ELF-1 (cell line): ENCODE measurements around the gene TAF4B.
"Not testable (repeated sequence)": the region's sequence is repeated elsewhere in the genome, so short reads cannot be mapped to it uniquely, and the experiment has no call there.

Experiments used
- DNase-seq: peaks from one replicate; pipeline ENCODE4 v3.0.0-alpha.2; 2016; ENCODE audit warnings: low read depth, low spot score

TAF4B gene

DNA sequence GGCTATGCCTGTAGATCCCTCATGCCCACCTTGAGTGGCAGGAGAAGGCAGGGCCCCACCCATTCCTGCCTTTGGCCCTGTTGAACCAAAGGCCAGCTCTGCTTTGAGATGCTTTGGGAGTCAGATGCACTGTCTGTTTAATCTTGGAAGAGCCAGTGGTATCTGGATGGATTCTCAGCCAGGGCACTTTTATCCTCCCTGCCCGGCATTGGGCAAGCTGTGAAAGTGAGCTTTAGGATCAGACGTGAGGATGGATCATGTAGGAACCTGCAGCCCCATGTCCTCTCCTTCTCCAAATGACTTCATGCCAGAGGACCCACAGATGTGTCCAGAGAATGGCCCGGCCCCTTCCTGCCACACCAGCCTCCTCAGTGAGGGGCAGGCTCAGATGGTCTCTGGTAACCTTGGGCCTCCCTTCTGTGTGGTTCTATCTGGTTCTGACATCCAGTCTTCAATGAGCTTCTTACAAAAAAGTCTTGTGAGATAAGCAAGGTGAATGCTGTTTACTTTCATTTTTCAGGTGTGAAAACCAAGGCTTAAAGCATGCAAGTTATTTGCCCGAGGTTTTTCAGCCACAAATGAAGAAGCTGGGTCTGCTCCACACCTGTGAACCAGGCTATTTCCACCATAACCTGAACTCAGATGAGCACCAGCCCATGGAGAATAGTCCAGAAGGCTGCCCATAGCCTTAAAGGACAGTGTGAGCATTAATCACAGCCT, 198.3 kb downstream of the TAF4B start:
- DNase-seq: no peak

DNA sequence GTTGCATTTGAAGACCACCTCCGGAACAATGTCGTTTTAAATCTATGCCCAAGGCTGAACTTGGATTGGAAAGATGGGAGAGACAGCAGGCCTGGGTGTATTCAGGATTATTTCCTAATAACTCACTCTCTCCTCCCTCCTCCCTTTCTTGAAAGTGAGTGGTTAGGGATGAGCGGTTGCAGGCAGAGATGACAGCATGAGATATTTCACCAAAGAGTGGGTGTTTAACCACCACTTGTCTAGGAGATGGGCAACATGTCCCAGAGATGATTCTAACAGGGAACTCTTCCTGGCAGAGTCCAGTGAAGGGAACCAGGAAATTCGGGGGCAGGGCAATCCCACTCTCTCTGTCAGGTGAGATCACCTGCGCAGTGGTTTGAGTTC, 198.9 kb downstream of the TAF4B start:
- no peak for DNase-seq

DNA sequence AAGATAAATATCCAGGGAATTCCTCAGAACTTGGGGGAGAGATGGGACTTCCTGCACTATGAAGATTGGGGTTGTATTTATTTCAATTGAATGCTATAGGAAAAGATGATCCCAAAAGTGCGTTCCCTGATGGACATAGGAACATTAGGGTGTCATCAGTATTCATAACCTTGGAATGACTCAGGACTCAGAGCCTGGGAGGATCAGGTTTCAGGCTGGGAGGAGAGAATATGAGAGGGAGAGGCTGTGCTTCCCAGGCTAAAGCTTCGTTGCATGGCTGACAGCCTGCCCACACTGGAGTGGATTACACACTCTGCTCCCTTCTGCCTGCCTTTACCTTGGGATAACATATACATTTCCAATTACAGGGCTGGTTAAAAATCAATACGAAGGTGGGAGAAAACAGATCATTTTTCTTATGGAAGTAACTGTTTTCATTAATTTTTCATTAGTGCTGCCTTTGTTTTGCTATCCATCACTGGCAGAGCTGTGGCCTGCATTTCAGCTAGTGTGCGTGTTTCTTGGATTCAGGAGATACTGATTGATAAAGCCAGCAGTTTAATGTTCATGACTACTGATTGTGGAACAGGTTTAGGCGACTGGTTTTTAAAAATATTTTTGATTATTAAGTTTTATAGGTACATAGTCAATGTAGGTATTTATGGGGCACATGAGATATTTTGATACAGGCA, 203.4 kb downstream of the TAF4B start:
- DNase-seq: no peak

DNA sequence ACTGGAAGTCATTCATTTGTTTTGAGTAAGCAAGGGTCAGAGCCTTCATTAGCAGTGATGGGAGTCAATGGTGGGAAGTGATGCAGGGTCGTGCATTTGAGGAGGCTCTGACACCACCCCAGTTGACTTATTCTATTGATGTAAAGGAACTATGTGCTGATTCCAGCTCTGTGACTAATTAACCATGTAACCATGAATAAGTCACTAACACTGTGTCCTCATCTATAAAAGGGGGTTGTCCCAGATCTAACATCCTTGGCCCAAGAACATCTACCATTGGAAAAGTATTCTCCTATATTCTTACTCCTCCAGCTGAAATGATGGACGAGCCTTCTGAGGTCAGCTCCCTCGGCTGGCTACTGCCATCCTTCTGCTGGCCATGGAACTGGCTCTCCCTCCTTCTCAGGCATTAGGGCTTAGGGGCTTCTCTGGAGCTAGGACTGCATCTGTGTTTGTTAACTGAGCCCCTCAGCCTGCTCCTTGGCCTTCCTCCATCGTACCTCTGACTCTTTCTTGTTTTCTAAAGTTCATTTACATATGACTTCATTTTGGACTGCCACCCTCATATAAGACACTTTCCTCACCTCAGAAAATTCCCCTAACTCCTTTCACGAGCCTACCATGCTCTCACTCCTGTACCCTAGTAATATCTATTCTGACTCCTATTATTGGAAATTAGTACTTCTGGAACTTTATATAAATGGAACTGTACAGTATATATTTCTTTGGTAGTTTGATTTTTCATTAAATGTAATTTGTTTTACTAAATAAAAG, 206.6 kb downstream of the TAF4B start:
- no peak for DNase-seq

DNA sequence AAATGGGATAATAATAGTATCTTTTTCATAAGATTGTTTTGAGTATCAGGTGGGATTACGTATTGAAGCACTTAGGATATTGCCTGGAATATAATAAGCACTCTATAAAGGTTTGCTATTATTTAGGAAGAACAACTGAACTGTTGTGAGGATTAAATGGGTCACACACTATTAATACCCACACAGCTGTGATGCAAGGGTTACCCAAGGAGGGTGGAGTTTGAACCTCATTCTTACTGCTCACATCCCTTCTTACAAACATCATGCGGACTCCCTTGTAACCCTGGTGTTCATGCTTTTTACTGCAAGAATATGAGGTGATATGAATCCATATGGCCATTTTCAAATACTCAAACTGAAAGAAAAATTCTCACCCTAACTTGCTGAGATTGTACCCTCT, 208.6 kb downstream of the TAF4B start:
- DNase-seq: no peak

GRCh38 chr18:26435415-26436095, 209.3 kb downstream of the TAF4B start:
- no peak for DNase-seq

GRCh38 chr18:26436176-26437051, 210.2 kb downstream of the TAF4B start:
- no peak for DNase-seq

DNA sequence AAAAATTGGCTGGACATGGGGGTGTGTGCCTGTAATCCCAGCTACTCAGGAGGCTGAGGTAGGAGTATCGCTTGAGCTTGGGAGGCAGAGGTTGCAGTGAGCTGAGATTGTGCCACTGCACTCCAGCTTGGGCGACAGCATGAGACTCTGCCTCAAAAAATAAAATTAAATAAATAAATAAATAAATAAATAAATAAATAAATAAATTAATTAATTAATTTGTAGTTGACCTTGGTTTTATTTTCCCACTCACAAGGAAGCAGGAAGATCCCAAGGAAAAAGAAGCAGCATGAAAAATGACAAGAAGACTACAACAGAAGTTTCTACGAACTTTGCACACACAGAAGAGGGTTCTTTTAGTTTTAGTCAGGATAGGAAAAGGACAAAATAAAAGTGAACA, 211.4 kb downstream of the TAF4B start:
- DNase-seq: not testable (repeated sequence)

DNA sequence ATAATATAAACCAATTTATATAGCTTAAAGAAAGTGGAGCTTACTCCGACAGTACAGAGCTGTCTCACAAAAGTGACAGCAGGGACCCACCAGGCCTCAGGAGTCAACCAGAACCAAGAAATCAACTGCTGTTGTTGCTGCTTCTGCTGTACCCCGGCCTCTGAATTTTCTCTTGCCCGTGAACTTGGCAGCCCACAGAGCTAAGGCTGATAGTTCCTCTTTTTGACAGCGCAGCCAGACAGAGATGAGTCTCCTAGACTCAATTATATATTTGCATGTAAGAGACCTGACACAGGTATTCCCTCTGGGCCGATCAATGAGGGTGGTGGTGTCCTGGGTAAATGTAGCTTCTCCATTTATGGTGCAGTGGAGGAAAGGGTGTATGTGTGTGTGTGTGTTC, 212.7 kb downstream of the TAF4B start:
- DNase-seq: no peak

- DNase-seq: no peak
These were observed 213.3 kb downstream of the TAF4B start for GRCh38 chr18:26439537-26439936.

- DNase-seq: no peak
These were observed 214.4 kb downstream of the TAF4B start for GRCh38 chr18:26440644-26441043.
